ENCODE results near the gene ADGRL3.

Gene ADGRL3

GRCh38 chr4:61922766-61923165, 722.6 kb downstream of the ADGRL3 start:
- peak overlapping the region; percentile 24 for H3K27ac ChIP-seq (ENCODE audit: poor library complexity, severe bottlenecking)
- H3K9me3 ChIP-seq (ENCODE audit: severe bottlenecking) = no peaks in the 10 kb centered on the region
- H3K4me1 ChIP-seq (ENCODE audit: insufficient read depth, poor library complexity, severe bottlenecking) = peaks cover 16% of the 10 kb centered on the region
- H3K27me3 ChIP-seq (ENCODE audit: insufficient read depth, poor library complexity, severe bottlenecking) = no peaks in the 10 kb centered on the region
- ATAC-seq (ENCODE audit: low read depth) (peak; percentile 79), DNase-seq (ENCODE audit: low spot score) (no peak)
- TF ChIP-seq CTCF (IDR thresholded peaks at IDR 0.05; ENCODE audit: poor library complexity, severe bottlenecking) = no peak
- no peaks in the 10 kb centered on the region for H3K36me3 ChIP-seq (ENCODE audit: low read depth)
- H3K4me3 ChIP-seq (ENCODE audit: severe bottlenecking) = no peak overlapping the region

GRCh38 chr4:61923179-61923578, 723.1 kb downstream of the ADGRL3 start:
- no peak for DNase-seq (ENCODE audit: low spot score)
- peaks cover 16% of the 10 kb centered on the region for H3K4me1 ChIP-seq (ENCODE audit: insufficient read depth, poor library complexity, severe bottlenecking)

GRCh38 chr4:61924131-61924530, 724.0 kb downstream of the ADGRL3 start:
- Histone ChIP-seq H3K4me1 (ENCODE audit: insufficient read depth, poor library complexity, severe bottlenecking) (peaks cover 16% of the 10 kb centered on the region), H3K27me3 (ENCODE audit: insufficient read depth, poor library complexity, severe bottlenecking) (no peaks in the 10 kb centered on the region), H3K36me3 (ENCODE audit: low read depth) (no peaks in the 10 kb centered on the region), H3K9me3 (ENCODE audit: severe bottlenecking) (no peaks in the 10 kb centered on the region), H3K27ac (ENCODE audit: poor library complexity, severe bottlenecking) (no peak overlapping the region), H3K4me3 (ENCODE audit: severe bottlenecking) (no peak overlapping the region)
- ATAC-seq (ENCODE audit: low read depth) = no peak
- no peak for TF ChIP-seq CTCF (IDR thresholded peaks at IDR 0.05; ENCODE audit: poor library complexity, severe bottlenecking)
- no peak for DNase-seq (ENCODE audit: low spot score)

More at GRCh38 chr4:61923179-61923578, 723.1 kb downstream of the ADGRL3 start:
- H3K9me3 ChIP-seq (ENCODE audit: severe bottlenecking) = no peaks in the 10 kb centered on the region
- H3K4me3 ChIP-seq (ENCODE audit: severe bottlenecking) = no peak overlapping the region
- peak overlapping the region; percentile 24 for H3K27ac ChIP-seq (ENCODE audit: poor library complexity, severe bottlenecking)
- peak; percentile 83; the same call in 2 of the 3 replicates for ATAC-seq (ENCODE audit: low read depth)
- TF ChIP-seq CTCF (IDR thresholded peaks at IDR 0.05; ENCODE audit: poor library complexity, severe bottlenecking) = no peak
- H3K36me3 ChIP-seq (ENCODE audit: low read depth) = no peaks in the 10 kb centered on the region
- no peaks in the 10 kb centered on the region for H3K27me3 ChIP-seq (ENCODE audit: insufficient read depth, poor library complexity, severe bottlenecking)

DNA sequence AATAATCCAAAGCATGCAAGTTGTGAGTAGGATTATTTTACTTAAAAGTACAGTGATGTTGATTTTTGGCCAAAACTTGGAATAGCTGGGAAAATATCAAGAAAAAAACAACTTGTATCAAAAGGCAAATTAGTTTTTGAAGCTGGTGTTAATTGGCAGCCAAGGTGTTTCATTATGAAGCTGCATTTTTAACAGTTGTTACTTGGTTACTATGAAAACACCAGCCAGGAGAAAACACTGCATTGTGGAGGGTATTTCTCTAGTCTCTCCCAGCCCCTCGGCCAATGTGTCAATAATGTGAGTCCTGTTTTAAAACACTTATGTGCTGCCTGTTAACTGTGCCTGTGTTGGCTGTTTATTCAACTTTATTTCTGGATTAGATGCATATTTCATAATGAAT, 733.4 kb downstream of the ADGRL3 start:
- TF ChIP-seq CTCF (IDR thresholded peaks at IDR 0.05; ENCODE audit: poor library complexity, severe bottlenecking) = no peak
- H3K4me1 ChIP-seq (ENCODE audit: insufficient read depth, poor library complexity, severe bottlenecking) = peaks cover 12% of the 10 kb centered on the region
- no peaks in the 10 kb centered on the region for H3K36me3 ChIP-seq (ENCODE audit: low read depth)
- H3K27me3 ChIP-seq (ENCODE audit: insufficient read depth, poor library complexity, severe bottlenecking) = no peaks in the 10 kb centered on the region
- ATAC-seq (ENCODE audit: low read depth) = no peak; the same call in 2 of the 3 replicates
- H3K27ac ChIP-seq (ENCODE audit: poor library complexity, severe bottlenecking) = no peak overlapping the region
- no peak for DNase-seq (ENCODE audit: low spot score)
- no peak overlapping the region for H3K4me3 ChIP-seq (ENCODE audit: severe bottlenecking)
- no peaks in the 10 kb centered on the region for H3K9me3 ChIP-seq (ENCODE audit: severe bottlenecking)

DNA sequence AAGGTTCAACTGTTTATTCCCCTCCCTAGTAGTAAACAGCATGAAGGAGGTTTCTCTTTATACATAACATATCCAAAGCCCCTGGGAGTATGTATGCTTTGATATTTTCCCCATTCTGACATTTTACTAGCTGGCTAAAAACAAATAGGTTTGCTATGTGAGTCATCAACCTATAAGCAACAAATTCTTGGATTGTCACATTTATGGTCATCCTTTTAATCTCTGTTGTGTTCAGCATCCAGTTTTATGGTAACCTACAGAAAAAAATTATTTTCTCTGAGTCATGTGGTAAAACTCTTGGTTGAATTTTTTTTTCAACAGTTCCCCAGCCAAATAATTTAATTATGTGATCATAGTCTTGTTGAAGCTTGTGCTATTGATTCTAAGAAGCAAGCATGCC, 734.1 kb downstream of the ADGRL3 start:
- Histone ChIP-seq H3K27me3 (ENCODE audit: insufficient read depth, poor library complexity, severe bottlenecking) (no peaks in the 10 kb centered on the region), H3K4me1 (ENCODE audit: insufficient read depth, poor library complexity, severe bottlenecking) (peaks cover 12% of the 10 kb centered on the region), H3K9me3 (ENCODE audit: severe bottlenecking) (no peaks in the 10 kb centered on the region), H3K27ac (ENCODE audit: poor library complexity, severe bottlenecking) (no peak overlapping the region), H3K36me3 (ENCODE audit: low read depth) (no peaks in the 10 kb centered on the region), H3K4me3 (ENCODE audit: severe bottlenecking) (no peak overlapping the region)
- DNase-seq (ENCODE audit: low spot score) (no peak), ATAC-seq (ENCODE audit: low read depth) (peak; percentile 75)
- TF ChIP-seq CTCF (IDR thresholded peaks at IDR 0.05; ENCODE audit: poor library complexity, severe bottlenecking) = no peak

Measured in RWPE2 (cell line).